Neural cell (in vitro differentiated cells): Measurements from ENCODE around the gene ARRB1. TPM values are rescaled to one million over a fixed set of nuclear protein-coding genes. Genes with fewer than 3 reads are reported as not detected.

Experiments used
- H2AFZ ChIP-seq: fragments of 200-600, 300-800 bp; sonication (generic), shearing (Covaris generic); 2 replicates; pipeline ENCODE4 v1.6.0; 2014; ENCODE audit warnings: low read depth, mild to moderate bottlenecking, antibody characterized with exemption, low read length, moderate library complexity
- H3F3A ChIP-seq: fragments of 200-600 bp; shearing (Covaris generic); 2 replicates; pipeline ENCODE4 v1.6.1; 2016; ENCODE audit warnings: mild to moderate bottlenecking, moderate library complexity, mixed read lengths, antibody characterized with exemption, low read length; ENCODE audit not compliant: insufficient read depth, poor library complexity, severe bottlenecking
- H3K27ac ChIP-seq: fragments of 200-600, 300-800 bp; sonication (generic), shearing (Covaris generic); 2 replicates; pipeline ENCODE4 v1.5.1; 2014; ENCODE audit warnings: mild to moderate bottlenecking, low read length, moderate library complexity
- H3K27me3 ChIP-seq: fragments of 300-800, 200-600 bp; sonication (generic), shearing (Covaris generic); 2 replicates; pipeline ENCODE4 v1.6.0; 2014; ENCODE audit warnings: mild to moderate bottlenecking, low read depth, low read length, moderate library complexity; ENCODE audit not compliant: insufficient read depth
- H3K36me3 ChIP-seq: fragments of 300-800, 200-600 bp; sonication (generic), shearing (Covaris generic); 2 replicates; pipeline ENCODE4 v1.5.1; 2014; ENCODE audit warnings: mild to moderate bottlenecking, antibody characterized with exemption, low read length, moderate library complexity; ENCODE audit not compliant: insufficient read depth
- H3K4me2 ChIP-seq: fragments of 300-800, 200-600 bp; sonication (generic), shearing (Covaris generic); 2 replicates; pipeline ENCODE4 v1.6.0; 2014; ENCODE audit warnings: mild to moderate bottlenecking, low read length
- H3K4me3 ChIP-seq: fragments of 300-800, 200-600 bp; sonication (generic), shearing (Covaris generic); 2 replicates; pipeline ENCODE4 v1.5.1; 2014; ENCODE audit warnings: mild to moderate bottlenecking, low read length, moderate library complexity
- H3K79me2 ChIP-seq: fragments of 200-600 bp; shearing (Covaris generic); replicated peaks from 2 replicates; pipeline ENCODE4 v1.6.0; 2014; ENCODE audit warnings: mild to moderate bottlenecking, low read length, moderate library complexity; ENCODE audit not compliant: insufficient read depth
- H3K9ac ChIP-seq: fragments of 300-800, 200-600 bp; sonication (generic), shearing (Covaris generic); 2 replicates; pipeline ENCODE4 v1.6.1; 2016; ENCODE audit warnings: mild to moderate bottlenecking, low read length, mixed read lengths
- H3K9me2 ChIP-seq: fragments of 200-600 bp; shearing (Covaris generic); 2 replicates; pipeline ENCODE4 v1.6.1; 2016; ENCODE audit warnings: mild to moderate bottlenecking, low read length, mixed read lengths; ENCODE audit not compliant: insufficient read depth
- H3K9me3 ChIP-seq: fragments of 200-600, 300-800 bp; sonication (generic), shearing (Covaris generic); 2 replicates; pipeline ENCODE4 v1.6.1; 2016; ENCODE audit warnings: mild to moderate bottlenecking, mixed run types, low read length, moderate library complexity, mixed read lengths
- H4K20me1 ChIP-seq: fragments of 200-600 bp; shearing (Covaris generic); 2 replicates; pipeline ENCODE4 v1.6.1; 2016; ENCODE audit warnings: mild to moderate bottlenecking, mixed run types; ENCODE audit not compliant: insufficient read depth
- CTCF ChIP-seq: fragments of 450-650 bp; IDR thresholded peaks from 2 replicates; pipeline ENCODE4 v1.5.1; 2014; ENCODE audit warnings: antibody characterized with exemption, mild to moderate bottlenecking, moderate library complexity; ENCODE audit not compliant: poor library complexity, severe bottlenecking
- EP300 ChIP-seq: fragments of 450-650 bp; conservative IDR thresholded peaks from 2 replicates; pipeline ENCODE4 v1.6.1; 2014; ENCODE audit warnings: antibody characterized with exemption, mild to moderate bottlenecking, moderate library complexity; ENCODE audit not compliant: poor library complexity, severe bottlenecking
- EZH2 ChIP-seq: fragments of 200-600, 300-800 bp; shearing (Covaris generic), sonication (generic); IDR thresholded peaks from 2 replicates; pipeline ENCODE4 v1.6.1; 2014; ENCODE audit warnings: antibody characterized with exemption, low read length, borderline replicate concordance, mild to moderate bottlenecking; ENCODE audit not compliant: insufficient read depth, poor library complexity, severe bottlenecking
- MXI1 ChIP-seq: fragments of 450-650 bp; conservative IDR thresholded peaks from 2 replicates; pipeline ENCODE4 v1.6.1; 2014; ENCODE audit warnings: antibody characterized with exemption, mild to moderate bottlenecking; ENCODE audit not compliant: poor library complexity, severe bottlenecking
- POLR2AphosphoS5 ChIP-seq: IDR thresholded peaks from 2 replicates; pipeline ENCODE4 v1.6.1; 2012
- RAD21 ChIP-seq: fragments of 450-650 bp; conservative IDR thresholded peaks from 2 replicates; pipeline ENCODE4 v1.6.1; 2014; ENCODE audit warnings: antibody characterized with exemption, mild to moderate bottlenecking, moderate library complexity
- REST ChIP-seq: IDR thresholded peaks from 2 replicates; pipeline ENCODE4 v1.6.1; 2012; ENCODE audit warnings: borderline replicate concordance
- SMC3 ChIP-seq: fragments of 450-650 bp; conservative IDR thresholded peaks from 2 replicates; pipeline ENCODE4 v1.6.1; 2014; ENCODE audit warnings: antibody characterized with exemption, mild to moderate bottlenecking, moderate library complexity; ENCODE audit not compliant: poor library complexity
- TAF1 ChIP-seq: IDR thresholded peaks from 2 replicates; pipeline ENCODE4 v1.6.1; 2012; ENCODE audit warnings: low read depth
- polyA plus RNA-seq: library from polyadenylated mRNA; depleted of rRNA; stranded (reverse); fragments of >200 nt; gene quantifications from 2 replicates; pipeline ENCODE4 v1.2.3, GENCODE V29; 2014

Gene ARRB1
- polyA plus RNA-seq, 1 donor from 2014 or later: 5.7 TPM

GRCh38 chr11:75273411-75274391 lies 77.8 kb downstream of the ARRB1 start:
- Histone ChIP-seq H4K20me1 (no peaks in the 10 kb centered on the region), H3K27me3 (no peaks in the 10 kb centered on the region), H3K9me2 (no peaks in the 10 kb centered on the region), H3K4me3 (no peak overlapping the region), H3K79me2 (no peaks in the 10 kb centered on the region), H3K36me3 (no peaks in the 10 kb centered on the region), H2AFZ (no peak overlapping the region), H3K4me2 (no peak overlapping the region), H3K9ac (no peak overlapping the region), H3K27ac (no peak overlapping the region), H3F3A (no peaks in the 10 kb centered on the region), H3K9me3 (no peaks in the 10 kb centered on the region)
- TF ChIP-seq CTCF: no peak
- TF ChIP-seq REST: no peak
- no peak for TF ChIP-seq MXI1
- TF ChIP-seq POLR2AphosphoS5: no peak
- TF ChIP-seq EZH2: no peak
- no peak for TF ChIP-seq EP300
- TF ChIP-seq TAF1: no peak
- TF ChIP-seq RAD21: no peak
- TF ChIP-seq SMC3: no peak

DNA sequence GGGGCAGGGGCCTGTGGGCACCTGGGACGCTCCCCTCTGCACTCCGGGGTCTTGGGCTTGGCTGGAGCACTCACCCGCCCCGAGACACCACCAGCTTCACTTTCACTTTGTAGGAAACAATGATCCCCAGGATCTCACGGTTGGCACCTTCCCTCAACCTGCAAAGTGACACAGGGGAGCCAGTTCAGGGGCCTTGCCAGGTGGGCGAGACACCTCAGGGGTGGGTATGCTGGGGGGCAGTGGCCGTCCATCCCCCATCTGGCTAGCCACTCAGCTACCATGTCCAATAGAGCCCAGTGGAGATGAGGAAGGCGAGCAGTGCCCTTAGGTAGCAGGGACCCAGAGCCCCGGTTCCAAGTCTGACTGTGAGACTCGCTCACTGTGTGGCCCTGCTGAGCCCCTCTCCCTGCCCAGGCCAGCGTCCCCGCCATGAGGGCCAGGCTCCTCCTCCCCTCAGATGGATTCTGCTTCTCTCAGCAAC lies 78.6 kb downstream of the ARRB1 start:
- Histone ChIP-seq H3K27me3 (no peaks in the 10 kb centered on the region), H3K4me3 (no peak overlapping the region), H3K9me2 (no peaks in the 10 kb centered on the region), H2AFZ (no peak overlapping the region), H3K79me2 (no peaks in the 10 kb centered on the region), H3F3A (no peaks in the 10 kb centered on the region), H3K27ac (no peak overlapping the region), H4K20me1 (no peaks in the 10 kb centered on the region), H3K9ac (no peak overlapping the region), H3K36me3 (no peaks in the 10 kb centered on the region), H3K9me3 (no peaks in the 10 kb centered on the region), H3K4me2 (no peak overlapping the region)
- TF ChIP-seq RAD21: no peak
- no peak for TF ChIP-seq EP300
- TF ChIP-seq POLR2AphosphoS5: no peak
- no peak for TF ChIP-seq MXI1
- TF ChIP-seq SMC3: no peak
- TF ChIP-seq CTCF: no peak
- no peak for TF ChIP-seq REST
